Hematopoietic multipotent progenitor cell treated with erythropoietin and hydrocortisone succinate and interleukin-3 and kit ligand, for 6 days (in vitro differentiated cells): ENCODE measurements around the gene LRFN2.

Experiments used
- DNase-seq: peaks from one replicate; pipeline ENCODE4 v3.0.0-alpha.2; 2015

LRFN2 gene

DNA sequence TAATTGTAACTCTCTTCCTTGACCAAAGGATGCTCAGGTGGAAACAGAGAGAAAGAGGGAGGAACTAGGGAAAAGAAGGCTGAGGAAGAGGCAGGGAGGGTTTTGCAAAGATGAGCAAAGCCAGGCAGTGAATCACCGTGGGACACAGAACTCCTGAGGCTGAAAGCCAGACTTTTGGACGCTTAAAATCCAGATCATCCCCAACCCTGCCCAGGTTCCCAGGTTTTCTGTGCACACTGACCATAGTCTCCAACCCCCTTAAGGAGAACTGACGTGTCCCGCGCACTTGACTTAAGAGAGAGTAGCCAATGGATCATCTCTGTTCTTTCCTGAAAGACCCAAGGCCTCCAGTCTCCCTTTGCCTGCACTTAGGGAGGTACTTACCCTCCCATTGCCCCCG is 75.3 kb downstream of the LRFN2 start:
- DNase-seq = no peak

GRCh38 chr6:40510442-40510841 is 76.7 kb downstream of the LRFN2 start:
- no peak for DNase-seq

GRCh38 chr6:40509716-40510260 is 77.4 kb downstream of the LRFN2 start:
- DNase-seq = no peak

GRCh38 chr6:40509086-40509485 is 78.1 kb downstream of the LRFN2 start:
- DNase-seq = no peak

DNA sequence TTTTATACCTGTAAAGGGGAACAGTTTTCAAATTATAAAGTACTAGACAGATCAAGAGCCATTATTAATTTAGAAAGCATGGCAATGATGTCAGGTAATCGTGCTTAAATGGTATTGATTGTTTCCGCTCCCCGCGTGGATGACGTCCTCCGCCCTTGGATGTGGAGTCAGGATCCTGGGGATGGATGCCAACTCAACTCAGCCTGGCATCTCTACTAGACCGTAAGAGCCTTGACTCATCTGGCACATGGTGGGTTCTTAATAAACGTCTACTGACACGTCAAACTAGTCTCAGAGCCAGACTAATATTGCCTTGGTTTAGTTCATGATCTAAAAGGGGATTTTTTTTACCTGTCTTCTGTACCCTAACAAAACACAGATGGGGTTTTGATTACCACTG is 80.2 kb downstream of the LRFN2 start:
- no peak for DNase-seq

DNA sequence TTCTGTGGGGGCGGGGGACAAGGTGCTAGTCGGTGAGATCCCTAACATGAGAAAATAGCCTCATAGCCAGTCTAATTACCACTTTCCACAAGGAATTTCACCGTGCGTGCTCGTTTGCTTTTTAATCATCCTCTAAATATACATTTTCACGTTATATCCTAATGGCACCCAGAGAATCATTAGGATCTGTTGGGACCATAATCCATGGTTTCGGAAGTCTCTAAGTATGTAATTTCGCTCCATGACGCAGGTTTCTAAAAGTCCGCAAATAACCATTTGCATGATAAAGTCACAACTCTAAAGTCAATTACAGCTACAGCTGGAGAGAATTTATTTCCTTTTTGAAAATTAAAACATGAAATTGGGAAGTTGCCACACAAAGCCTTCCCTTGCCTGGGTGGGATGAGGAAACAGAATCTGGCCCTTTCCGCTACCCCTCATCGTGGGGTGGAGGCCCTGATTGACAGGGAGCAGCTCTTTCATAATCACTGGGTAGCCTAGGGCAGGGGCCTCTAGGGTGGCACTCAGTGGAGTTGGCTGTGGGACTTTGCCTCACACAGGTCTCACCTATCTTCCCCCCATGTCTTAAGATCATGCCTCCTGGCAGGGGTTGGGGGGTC is 81.9 kb downstream of the LRFN2 start:
- no peak for DNase-seq

GRCh38 chr6:40504274-40504673 is 82.9 kb downstream of the LRFN2 start:
- DNase-seq = no peak

DNA sequence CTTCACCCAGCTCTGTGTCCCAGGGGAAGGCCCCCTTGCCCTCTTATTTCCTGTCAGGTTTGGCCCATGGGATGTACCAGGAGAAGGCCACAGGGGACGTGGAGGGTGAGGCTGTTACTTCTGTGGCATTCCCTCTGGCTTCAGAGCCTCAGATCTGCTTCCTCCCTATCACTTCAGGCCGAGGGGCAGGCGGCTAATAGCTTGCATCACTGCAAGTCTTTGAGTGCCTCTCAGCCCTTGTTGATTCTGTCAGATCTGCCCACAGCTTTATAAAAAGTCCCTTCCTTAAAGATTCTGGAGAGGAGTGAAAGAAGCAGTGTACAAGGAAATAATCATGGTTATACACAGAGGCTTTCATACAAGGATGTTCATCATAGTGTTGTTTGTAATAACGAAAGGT is 86.9 kb downstream of the LRFN2 start:
- no peak for DNase-seq

GRCh38 chr6:40499215-40499614 is 87.9 kb downstream of the LRFN2 start:
- no peak for DNase-seq

- no peak for DNase-seq
Observed at GRCh38 chr6:40498148-40498547, 89.0 kb downstream of the LRFN2 start.

DNA sequence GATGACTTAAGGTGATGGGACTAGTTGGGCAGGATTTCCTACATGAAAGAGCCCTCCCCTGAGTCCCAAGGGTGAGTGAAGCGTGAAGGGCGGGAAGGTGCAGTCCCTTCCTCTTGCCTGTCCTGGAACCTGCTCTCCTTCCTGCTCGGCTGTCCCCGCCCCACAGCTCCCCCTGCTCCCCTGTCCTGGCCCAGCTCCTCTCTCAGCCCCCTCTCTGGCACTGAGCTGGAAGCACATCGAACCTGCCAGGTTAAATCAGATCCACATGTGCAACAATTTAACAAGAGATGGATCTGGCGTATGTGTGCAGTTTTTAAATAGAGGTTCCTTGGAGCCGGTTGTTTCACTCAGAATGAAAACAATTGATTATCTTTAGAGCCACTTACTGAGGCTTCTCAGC is 95.0 kb downstream of the LRFN2 start:
- DNase-seq = no peak

GRCh38 chr6:40490508-40490907 is 96.7 kb downstream of the LRFN2 start:
- no peak for DNase-seq

DNA sequence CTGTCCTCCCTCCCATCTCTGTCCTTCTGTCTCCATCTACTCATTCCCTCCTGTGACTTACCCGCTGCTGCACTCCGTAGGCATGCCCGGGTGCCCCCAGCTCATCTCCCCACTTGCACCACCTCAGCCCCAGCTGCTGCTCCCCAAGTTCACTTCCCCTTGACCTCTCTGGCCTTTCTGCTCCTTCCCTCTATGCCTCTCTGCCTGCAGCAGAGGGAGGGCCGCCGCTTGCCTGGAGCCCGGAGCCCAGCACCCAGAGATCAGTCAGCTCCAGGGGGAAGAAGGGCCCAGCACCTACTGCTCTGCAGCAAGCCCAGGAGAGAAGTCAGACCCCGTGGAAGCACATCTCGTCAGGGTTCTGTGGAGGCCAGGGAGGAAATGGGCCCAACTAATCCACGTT is 97.4 kb downstream of the LRFN2 start:
- DNase-seq = no peak

- DNase-seq = no peak
Observed at GRCh38 chr6:40486576-40486975, 100.6 kb downstream of the LRFN2 start.

DNA sequence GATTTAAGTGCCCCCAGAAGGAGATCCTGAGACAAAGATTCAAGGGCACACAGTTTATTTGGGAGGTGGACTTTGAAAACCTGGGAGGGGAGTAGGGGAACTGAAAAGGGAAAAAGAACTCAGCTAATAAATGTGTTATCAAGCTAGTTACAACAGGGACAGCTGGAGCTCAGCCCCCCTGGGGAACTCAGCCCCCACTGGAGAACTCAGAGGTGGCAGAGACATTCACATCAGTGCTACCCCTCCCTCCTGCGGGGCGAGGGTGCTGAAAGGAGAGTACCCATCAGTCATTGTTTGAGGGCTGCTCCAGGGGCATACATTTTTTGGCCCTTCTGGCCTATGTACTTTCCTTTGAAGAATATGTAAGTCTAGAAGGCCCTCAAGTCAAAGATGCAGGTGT is 101.4 kb downstream of the LRFN2 start:
- DNase-seq = no peak

DNA sequence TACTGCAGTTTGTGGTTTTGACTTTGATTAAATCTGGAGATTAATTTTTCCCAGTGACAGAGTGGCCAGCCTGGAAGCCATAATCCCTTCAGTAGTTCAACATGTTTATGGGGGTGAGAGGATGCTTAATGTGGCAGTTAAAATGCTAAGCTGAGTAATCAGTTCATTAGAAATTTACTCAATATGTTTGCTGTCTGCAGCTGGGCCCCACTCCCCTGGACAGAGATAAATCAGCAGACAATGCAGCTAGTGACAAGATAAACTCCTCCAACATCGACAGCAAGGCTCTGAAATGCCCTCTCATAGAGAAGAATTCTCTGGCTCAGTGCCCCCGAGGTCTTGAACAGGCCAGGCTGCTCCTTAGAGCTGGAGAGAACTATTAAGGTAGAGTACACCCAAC is 101.9 kb downstream of the LRFN2 start:
- DNase-seq = no peak

DNA sequence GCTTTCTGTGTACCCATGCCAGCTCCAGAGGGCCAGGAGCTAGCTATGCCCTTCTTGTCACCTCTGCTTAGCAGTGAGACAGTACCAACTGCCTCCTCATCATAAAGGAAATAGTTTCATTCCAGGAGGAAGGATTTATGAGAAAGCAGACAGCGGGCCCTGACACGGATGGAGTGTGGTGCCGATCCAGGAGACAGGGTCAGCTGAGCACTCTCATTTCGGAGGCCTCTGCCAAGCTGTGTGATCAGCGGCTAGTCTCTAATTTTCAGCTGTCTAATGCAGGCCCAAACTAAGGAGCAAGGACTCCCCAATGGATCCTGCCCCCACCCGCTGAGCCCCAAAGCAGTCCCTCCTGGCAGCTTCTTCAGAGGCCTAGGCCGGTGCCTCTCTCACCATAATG is 103.1 kb downstream of the LRFN2 start:
- no peak for DNase-seq

GRCh38 chr6:40482532-40482931 is 104.6 kb downstream of the LRFN2 start:
- no peak for DNase-seq

GRCh38 chr6:40480678-40481077 is 106.5 kb downstream of the LRFN2 start:
- no peak for DNase-seq

DNA sequence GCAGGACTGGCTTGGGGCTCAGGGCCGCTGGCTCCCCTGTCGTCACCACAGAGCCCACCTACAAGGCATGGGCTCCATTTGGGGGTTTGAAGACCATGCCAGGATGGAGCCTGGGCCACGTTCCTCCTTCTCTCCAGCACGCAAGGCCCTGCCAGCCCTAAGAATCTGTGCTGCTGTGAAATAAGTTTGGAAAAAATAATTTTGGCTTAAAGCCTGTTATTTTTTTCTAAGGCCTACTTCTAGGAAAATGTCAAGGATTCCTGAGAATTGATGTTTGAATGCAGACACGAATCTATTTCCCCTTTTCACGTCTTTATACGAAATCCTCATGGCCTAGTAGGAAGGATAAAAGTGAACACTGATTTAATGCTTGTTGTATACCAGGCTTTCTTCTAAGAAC is 107.5 kb downstream of the LRFN2 start:
- DNase-seq = no peak

- DNase-seq = no peak
Observed at GRCh38 chr6:40477246-40478126, 109.7 kb downstream of the LRFN2 start.

- DNase-seq = no peak
Observed at GRCh38 chr6:40476673-40477072, 110.5 kb downstream of the LRFN2 start.

- DNase-seq = peak; percentile 15
Observed at GRCh38 chr6:40474937-40475336, 112.2 kb downstream of the LRFN2 start.

DNA sequence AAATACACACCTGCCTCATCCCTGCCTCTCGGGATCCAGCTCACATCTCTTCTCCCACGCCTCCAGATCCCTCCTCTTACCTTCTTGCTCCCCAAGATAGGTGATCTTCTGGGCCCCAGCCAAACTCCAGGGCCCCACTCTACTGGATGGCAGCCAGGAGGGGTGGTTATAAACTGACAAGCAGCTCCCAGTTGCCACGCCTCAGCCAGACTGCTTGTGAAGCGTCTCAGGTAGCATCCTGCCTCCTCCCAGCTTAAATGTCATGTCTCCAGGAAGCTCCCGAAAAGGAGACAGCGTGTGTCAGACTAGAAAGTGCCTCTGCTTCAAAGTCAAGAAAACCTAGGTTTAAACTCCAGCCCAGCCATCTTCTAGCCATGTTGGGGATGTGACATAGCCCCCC is 114.1 kb downstream of the LRFN2 start:
- DNase-seq = no peak
